HepG2 (cell line): ENCODE results near the gene TBC1D16. TPM values are rescaled to one million over a fixed set of nuclear protein-coding genes. Genes with fewer than 3 reads are reported as not detected.

Experiments
- ATF7 ChIP-seq, 2 experiments: fragments of 450-650 bp in 1 of 2; sonication (generic) in 1 of 2; formaldehyde crosslinking in 1 of 2; IDR thresholded peaks; 2 replicates each; pipeline versions ENCODE4 v1.4.0 to v1.6.1; 2016 to 2020; ENCODE audit warnings: antibody characterized with exemption in 1 of 2, mild to moderate bottlenecking in 1 of 2, missing genetic modification reagents in 1 of 2
- CCAR2 ChIP-seq: fragments of 200-400 bp; formaldehyde crosslinking; optimal IDR thresholded peaks from 2 replicates; pipeline ENCODE3; 2018; ENCODE audit warnings: low read depth, mild to moderate bottlenecking, low read length, moderate library complexity
- CEBPG ChIP-seq: IDR thresholded peaks from 2 replicates; pipeline ENCODE4 v1.6.1; 2016
- CHCHD3 ChIP-seq: sonication (generic); formaldehyde crosslinking; IDR thresholded peaks from 2 replicates; pipeline ENCODE4 v1.8.0; 2022; ENCODE audit warnings: mild to moderate bottlenecking, missing genetic modification reagents, moderate library complexity
- KAT2B ChIP-seq: fragments of 150-350 bp; IDR thresholded peaks from 2 replicates; pipeline ENCODE4 v1.6.1; 2014; ENCODE audit warnings: low read depth, low read length, borderline replicate concordance
- KDM1A ChIP-seq: IDR thresholded peaks from 2 replicates; pipeline ENCODE4 v1.6.1; 2016; ENCODE audit warnings: missing compliant biosample characterization
- MAZ ChIP-seq, 2 experiments: sonication (generic) in 1 of 2; formaldehyde crosslinking in 1 of 2; IDR thresholded peaks; 2 replicates each; pipeline versions ENCODE4 v1.5.0 to v1.6.1; 2012 to 2020; ENCODE audit warnings: low read depth in 2 of 2, mild to moderate bottlenecking in 2 of 2, borderline replicate concordance in 1 of 2, improper control_type of control experiment in 1 of 2, low read length in 1 of 2, missing genetic modification reagents in 1 of 2, moderate library complexity in 1 of 2
- NONO ChIP-seq, 2 experiments: fragments of 450-650 bp in 1 of 2; sonication (generic) in 1 of 2; formaldehyde crosslinking in 1 of 2; IDR thresholded peaks in 1 of 2; conservative IDR thresholded peaks in 1 of 2; 2 replicates each; pipeline versions ENCODE4 v1.6.1 to v1.8.0; 2017 to 2022; ENCODE audit warnings: mild to moderate bottlenecking in 1 of 2, missing genetic modification reagents in 1 of 2, moderate library complexity in 1 of 2
- PAWR ChIP-seq: sonication (generic); formaldehyde crosslinking; IDR thresholded peaks from 2 replicates; pipeline ENCODE4 v1.4.0; 2020; ENCODE audit warnings: missing genetic modification reagents, mild to moderate bottlenecking, borderline replicate concordance
- SKI ChIP-seq: fragments of 450-650 bp; IDR thresholded peaks from one replicate; pipeline ENCODE4 v1.6.1; 2018; ENCODE audit warnings: mild to moderate bottlenecking; ENCODE audit not compliant: partially characterized antibody
- TCF7L2 ChIP-seq: IDR thresholded peaks from 2 replicates; pipeline ENCODE4 v1.6.1; 2011; ENCODE audit warnings: mild to moderate bottlenecking, low read depth, low read length, moderate library complexity
- UBTF ChIP-seq: sonication (generic); formaldehyde crosslinking; IDR thresholded peaks from 2 replicates; pipeline ENCODE4 v1.4.0; 2020; ENCODE audit warnings: mild to moderate bottlenecking, missing genetic modification reagents
- YEATS2 ChIP-seq: sonication (generic); formaldehyde crosslinking; IDR thresholded peaks from 2 replicates; pipeline ENCODE4 v1.4.0; 2020; ENCODE audit warnings: missing genetic modification reagents, borderline replicate concordance
- ZBTB44 ChIP-seq: sonication (generic); formaldehyde crosslinking; IDR thresholded peaks from 2 replicates; pipeline ENCODE4 v1.4.0; 2020; ENCODE audit warnings: missing genetic modification reagents
- ZNF292 ChIP-seq: sonication (generic); formaldehyde crosslinking; IDR thresholded peaks from 2 replicates; pipeline ENCODE4 v1.8.1; 2022; ENCODE audit warnings: mild to moderate bottlenecking, low read depth, missing genetic modification reagents, borderline replicate concordance
- ZNF430 ChIP-seq: sonication (generic); formaldehyde crosslinking; IDR thresholded peaks from 2 replicates; pipeline ENCODE4 v1.9.0; 2021; ENCODE audit warnings: mild to moderate bottlenecking, missing genetic modification reagents
- ZNF569 ChIP-seq: sonication (generic); formaldehyde crosslinking; IDR thresholded peaks from 2 replicates; pipeline ENCODE4 v1.5.0; 2020; ENCODE audit warnings: mild to moderate bottlenecking, missing genetic modification reagents, moderate library complexity, borderline replicate concordance
- ZNF660 ChIP-seq: sonication (generic); formaldehyde crosslinking; IDR thresholded peaks from 2 replicates; pipeline ENCODE4 v1.5.1; 2020; ENCODE audit warnings: mild to moderate bottlenecking, low read depth, missing genetic modification reagents, borderline replicate concordance
- ZSCAN22 ChIP-seq: sonication (generic); formaldehyde crosslinking; IDR thresholded peaks from 2 replicates; pipeline ENCODE4 v1.4.0; 2020; ENCODE audit warnings: mild to moderate bottlenecking, missing genetic modification reagents
- polyA plus RNA-seq, 8 experiments: library from polyadenylated mRNA; depleted of rRNA in 3 of 8; stranded (reverse) in 7 of 8; unstranded in 1 of 8; fragments of >200 nt; fragmentation: Illumina TruSeq in 4 of 8; extraction: Trizol in 4 of 8; gene quantifications; 2 replicates each; pipeline versions ENCODE4 v1.2.1 to v1.2.3, GENCODE V29; 2011 to 2016; ENCODE audit warnings: low read depth in 4 of 8, missing spikeins in 1 of 8, mixed read lengths in 1 of 8; ENCODE audit not compliant: insufficient read depth in 1 of 8
- total RNA-seq, 5 experiments: library from RNA; depleted of rRNA; stranded (reverse); fragments of >200 nt; fragmentation: Illumina TruSeq; extraction: Trizol; gene quantifications; 2 replicates each; pipeline ENCODE4 v1.2.3, GENCODE V29; 2016; ENCODE audit warnings: low read depth in 1 of 5
- TF ChIP-seq, protein P1 (sequence below): sonication (generic); formaldehyde crosslinking; IDR thresholded peaks from 2 replicates; pipeline ENCODE4 v1.8.0; 2023; ENCODE audit warnings: mild to moderate bottlenecking, missing genetic modification reagents

The TBC1D16 gene
- total and polyA plus RNA-seq, 2 of the 13 experiments (the other 11 are each of a cell fraction or from before 2014, with no cell fraction given) = 14.9 to 24.9 TPM

DNA sequence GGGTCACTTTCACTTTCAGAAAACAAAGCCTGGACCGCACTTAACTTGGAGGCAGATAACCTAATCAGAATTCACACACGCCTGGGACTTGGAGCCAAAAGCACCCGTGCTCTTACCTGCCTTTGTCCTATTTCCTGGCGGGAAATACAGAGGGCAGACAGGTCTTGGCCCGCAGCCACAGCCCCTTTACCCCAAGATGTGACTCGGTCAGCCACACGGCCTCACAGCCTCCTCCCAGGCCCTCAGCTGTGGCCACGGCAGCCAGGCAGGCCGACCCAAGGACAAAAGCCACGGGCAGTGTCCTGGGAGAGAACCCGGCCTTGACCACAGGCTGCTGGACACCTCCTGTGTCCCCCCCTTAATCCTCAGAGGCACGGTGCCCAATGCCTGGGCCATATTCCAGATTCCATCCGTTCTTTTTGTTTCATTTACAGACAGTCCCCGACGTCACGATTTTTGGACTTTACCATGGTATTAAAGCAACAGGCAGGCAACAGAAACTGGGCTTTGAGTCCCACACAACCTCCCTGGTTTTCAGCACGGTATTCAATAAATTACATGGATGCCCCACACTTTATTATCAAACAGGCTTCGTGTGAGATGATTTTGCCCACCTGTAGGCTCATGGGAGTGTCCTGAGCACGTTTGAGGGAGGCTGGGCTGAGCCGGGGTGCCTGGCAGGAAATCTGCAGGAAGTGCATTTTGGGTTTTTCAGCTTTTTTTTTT is 35.6 kb upstream of the TBC1D16 start (continued):
- TF ChIP-seq UBTF (CRISPR knock-in tag) (peak; percentile 64; the same call in 1 of the 2 replicates), SKI (peak; percentile 19), ATF7 (IDR thresholded peaks at IDR 0.05) (no peak), ATF7 (CRISPR knock-in tag; IDR thresholded peaks at IDR 0.05) (no peak), PAWR (CRISPR knock-in tag) (0 out of 2 replicates have a peak, but pooled peaks have one; percentile 30), ZNF430 (CRISPR knock-in tag) (peak; percentile 57; the same call in 1 of the 2 replicates), ZNF660 (CRISPR knock-in tag) (no peak; the same call in 1 of the 2 replicates), NONO (IDR thresholded peaks at IDR 0.05) (no peak), NONO (CRISPR knock-in tag; conservative IDR thresholded peaks at IDR 0.05) (no peak), YEATS2 (CRISPR knock-in tag) (no peak), CHCHD3 (CRISPR knock-in tag) (no peak), ZSCAN22 (CRISPR knock-in tag) (no peak), MAZ (IDR thresholded peaks at IDR 0.05; ENCODE audit: borderline replicate concordance, low read depth, low read length) (no peak), MAZ (CRISPR knock-in tag; IDR thresholded peaks at IDR 0.05; ENCODE audit: low read depth) (no peak), KDM1A (no peak), KAT2B (no peak), ZNF569 (no peak), ZBTB44 (no peak), ZNF292 (CRISPR knock-in tag) (no peak; the same call in 1 of the 2 replicates), CEBPG (no peak), CCAR2 (no peak), TCF7L2 (no peak)
- TF ChIP-seq, protein P1, sequence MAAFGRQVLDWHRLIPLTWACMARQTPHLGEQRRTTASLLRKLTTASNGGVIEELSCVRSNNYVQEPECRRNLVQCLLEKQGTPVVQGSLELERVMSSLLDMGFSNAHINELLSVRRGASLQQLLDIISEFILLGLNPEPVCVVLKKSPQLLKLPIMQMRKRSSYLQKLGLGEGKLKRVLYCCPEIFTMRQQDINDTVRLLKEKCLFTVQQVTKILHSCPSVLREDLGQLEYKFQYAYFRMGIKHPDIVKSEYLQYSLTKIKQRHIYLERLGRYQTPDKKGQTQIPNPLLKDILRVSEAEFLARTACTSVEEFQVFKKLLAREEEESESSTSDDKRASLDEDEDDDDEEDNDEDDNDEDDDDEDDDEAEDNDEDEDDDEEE (CRISPR knock-in tag) = no peak
